A673 (cell line): Measurements from ENCODE around the gene SDR9C7. TPM values are rescaled to one million over a fixed set of nuclear protein-coding genes. Genes with fewer than 3 reads are reported as not detected.
A peak's percentile ranks its signal among the peaks of the same experiment; 100 is the strongest.
"Not testable (repeated sequence)": the region's sequence is repeated elsewhere in the genome, so short reads cannot be mapped to it uniquely, and the experiment has no call there.

Experiments used
- BruUV-seq: library from RNA; stranded (reverse); fragments of 400-500 nt; replicated peaks from 2 replicates; lab custom pipeline; 2021; lab: Mats Ljungman, UMichigan
- CTCF ChIA-PET: fragments of 300-600 bp; sonication (Branson Sonifier 250); formaldehyde crosslinking; loops from one replicate; lab custom pipeline; 2022; ENCODE audit warnings: antibody characterized with exemption; lab: Charles Lee
- POLR2A ChIA-PET: fragments of 300-600 bp; sonication (Branson Sonifier 250); formaldehyde crosslinking; loops from one replicate; lab custom pipeline; 2022; ENCODE audit warnings: antibody characterized with exemption; ENCODE audit not compliant: low non-redundant PET; lab: Charles Lee
- DNase-seq: peaks from one replicate; pipeline ENCODE4 v3.0.0-alpha.2; 2015; ENCODE audit warnings: low spot score
- H3K27ac ChIP-seq: fragments of 200-600 bp; sonication (generic); 2 replicates; pipeline ENCODE4 v1.5.1; 2016; ENCODE audit warnings: mixed run types, low read depth, mild to moderate bottlenecking, mixed read lengths, antibody characterized with exemption, low read length; ENCODE audit not compliant: poor library complexity, severe bottlenecking
- H3K27me3 ChIP-seq: fragments of 200-600 bp; sonication (generic); replicated peaks from 2 replicates; pipeline ENCODE4 v1.6.1; 2017; ENCODE audit warnings: mixed run types, low read depth, mild to moderate bottlenecking, mixed read lengths, antibody characterized with exemption, low read length; ENCODE audit not compliant: insufficient read depth, poor library complexity
- H3K36me3 ChIP-seq: fragments of 200-600 bp; sonication (generic); 2 replicates; pipeline ENCODE4 v1.6.1; 2016; ENCODE audit warnings: mixed run types, mild to moderate bottlenecking, mixed read lengths, antibody characterized with exemption, low read length; ENCODE audit not compliant: insufficient read depth, poor library complexity, severe bottlenecking
- H3K4me1 ChIP-seq: fragments of 200-600 bp; sonication (generic); 2 replicates; pipeline ENCODE4 v1.6.1; 2017; ENCODE audit warnings: mixed run types, mild to moderate bottlenecking, mixed read lengths, antibody characterized with exemption, low read length; ENCODE audit not compliant: insufficient read depth, poor library complexity, severe bottlenecking
- H3K4me3 ChIP-seq: fragments of 200-600 bp; sonication (generic); 2 replicates; pipeline ENCODE4 v1.5.1; 2016; ENCODE audit warnings: low read depth, mixed run types, mild to moderate bottlenecking, mixed read lengths, low read length; ENCODE audit not compliant: poor library complexity, severe bottlenecking
- H3K9me3 ChIP-seq: fragments of 200-600 bp; sonication (generic); 2 replicates; pipeline ENCODE4 v1.6.1; 2016; ENCODE audit warnings: mixed run types, low read depth, mild to moderate bottlenecking, mixed read lengths, antibody characterized with exemption, low read length; ENCODE audit not compliant: poor library complexity, severe bottlenecking
- CTCF ChIP-seq: fragments of 300-800, 200-600 bp; sonication (generic); conservative IDR thresholded peaks from 2 replicates; pipeline ENCODE4 v1.5.1; 2017; ENCODE audit warnings: low read depth, mild to moderate bottlenecking, antibody characterized with exemption, low read length, moderate library complexity, mixed read lengths
- EZH2 ChIP-seq: fragments of 200-600 bp; sonication (generic); IDR thresholded peaks from 2 replicates; pipeline ENCODE4 v1.6.1; 2017; ENCODE audit warnings: borderline replicate concordance, low read depth, mild to moderate bottlenecking, mixed read lengths, antibody characterized with exemption, low read length; ENCODE audit not compliant: poor library complexity, severe bottlenecking
- intact Hi-C: fragments of 100-400 bp; cut with micrococcal nuclease; formaldehyde crosslinking; loops from one replicate; pipeline ENCODE4 v1.10.0; 2022; ENCODE audit not compliant: unreplicated experiment
- total RNA-seq: library from RNA; stranded (reverse); gene quantifications from 2 replicates; pipeline ENCODE4 v1.2.3, GENCODE V29; 2021

Gene SDR9C7
- total RNA-seq, 1 experiment from 2014 or later, result not detected

- ChIA-PET CTCF (no interaction called here), POLR2A (no interaction called here)
- intact Hi-C loops, result no loop called here
- H3K4me3 ChIP-seq, result no peak overlapping the region
- no peaks in the 10 kb centered on the region for H3K9me3 ChIP-seq
- H3K27ac ChIP-seq, result no peak overlapping the region
- H3K4me1 ChIP-seq, result no peaks in the 10 kb centered on the region
- TF ChIP-seq EZH2, result no peak
- no peak for DNase-seq
- no peaks in the 10 kb centered on the region for H3K27me3 ChIP-seq
- no TSS peak for BruUV-seq
- no peaks in the 10 kb centered on the region for H3K36me3 ChIP-seq
Observed at GRCh38 chr12:56880125-56880992, 53.8 kb downstream of the SDR9C7 start.

GRCh38 chr12:56879240-56880124 is 54.7 kb downstream of the SDR9C7 start:
- H3K36me3 ChIP-seq, H3K9me3 ChIP-seq, intact Hi-C loops, POLR2A ChIA-PET, H3K27ac ChIP-seq, CTCF ChIA-PET, H3K27me3 ChIP-seq, H3K4me1 ChIP-seq, H3K4me3 ChIP-seq, DNase-seq, BruUV-seq: not testable (repeated sequence)

GRCh38 chr12:56878010-56878339 is 56.2 kb downstream of the SDR9C7 start:
- Histone ChIP-seq H3K36me3 (no peaks in the 10 kb centered on the region), H3K27ac (no peak overlapping the region), H3K4me1 (no peaks in the 10 kb centered on the region), H3K27me3 (no peaks in the 10 kb centered on the region), H3K9me3 (no peaks in the 10 kb centered on the region), H3K4me3 (no peak overlapping the region)
- CTCF ChIA-PET, result no interaction called here
- POLR2A ChIA-PET, result no interaction called here
- TF ChIP-seq CTCF (no peak), EZH2 (no peak)
- DNase-seq, result peak; percentile 27
- intact Hi-C loops, result no loop called here
- BruUV-seq, result no TSS peak
